ENCODE data around the gene KLB.

KLB gene

GRCh38 chr4:39498727-39499020, 91.9 kb downstream of the KLB start:
- Histone ChIP-seq H3K36me3 (peaks cover 49% of the 10 kb centered on the region), H3K4me3 (ENCODE audit: low read depth, low read length) (no peak overlapping the region), H3K9me3 (ENCODE audit: severe bottlenecking) (no peaks in the 10 kb centered on the region), H3K27ac (no peak overlapping the region), H3K27me3 (ENCODE audit: insufficient read depth, low read depth, severe bottlenecking) (no peaks in the 10 kb centered on the region)
- DNase-seq, result no peak
- TF ChIP-seq CTCF (IDR thresholded peaks at IDR 0.05; ENCODE audit: low read depth, low read length), result no peak
